K562 (cell line): ENCODE data around the gene HDAC6. TPM values are rescaled to one million over a fixed set of nuclear protein-coding genes. Genes with fewer than 3 reads are reported as not detected.

Source experiments
- ATAC-seq: fragments of 200-7000 bp; cut with Tn5 transposase; 3 replicates; pipeline ENCODE4 v1.9.1; 2020; ENCODE audit warnings: moderate library complexity
- BruUV-seq: library from RNA; stranded (reverse); fragments of 400-500 nt; replicated peaks from 2 replicates; lab custom pipeline; 2021; lab: Mats Ljungman, UMichigan
- CTCF ChIA-PET: fragments of 300-600 bp; formaldehyde crosslinking; extraction: SDS; loops from one replicate; lab custom pipeline; 2021; ENCODE audit warnings: low intra/inter-chr PET ratio; lab: Yijun Ruan, JAX
- POLR2A ChIA-PET: fragments of 300-600, 350-650 bp; sonication (Branson Sonifier 250); formaldehyde crosslinking; extraction: SDS; loops from one replicate; lab custom pipeline; 2021; ENCODE audit warnings: antibody characterized with exemption, inconsistent platforms; lab: Yijun Ruan, JAX
- DNase-seq, 4 experiments: peaks; one replicate each; pipeline versions ENCODE4 v3.0.0 to v3.0.0-alpha.2; 2011 to 2018; ENCODE audit warnings: low spot score in 3 of 4, mixed read lengths in 3 of 4; ENCODE audit errors: extremely low read depth in 1 of 4
- FAIRE-seq: peaks from 2 replicates; lab custom pipeline; 2011; peaks lifted over from hg19 to GRCh38; lab: Jason Lieb, UNC
- H2AFZ ChIP-seq: 2 replicates; pipeline ENCODE4 v1.6.0; 2011; ENCODE audit warnings: low read depth, low read length, control low read depth, inconsistent platforms
- H3K27ac ChIP-seq: fragments of 200-600 bp; 3 replicates; pipeline ENCODE4 v1.8.0; 2011; ENCODE audit warnings: low read depth, mild to moderate bottlenecking, control low read depth, inconsistent platforms, low read length, moderate library complexity, mixed read lengths; ENCODE audit errors: extremely low read depth
- H3K27me3 ChIP-seq, 2 experiments: fragments of 300-600 bp in 1 of 2; 2 replicates in 1 of 2; 3 replicates in 1 of 2; pipeline versions ENCODE4 v1.6.0 to v1.8.0; 2011; ENCODE audit warnings: inconsistent platforms in 2 of 2, low read length in 2 of 2, mild to moderate bottlenecking in 1 of 2, mixed read lengths in 1 of 2, moderate library complexity in 1 of 2; ENCODE audit not compliant: control insufficient read depth in 2 of 2, insufficient read depth in 2 of 2
- H3K36me3 ChIP-seq: fragments of 300-600 bp; 3 replicates; pipeline ENCODE4 v1.8.0; 2011; ENCODE audit warnings: mild to moderate bottlenecking, low read length, inconsistent platforms; ENCODE audit not compliant: control insufficient read depth, insufficient read depth
- H3K4me1 ChIP-seq, 2 experiments: fragments of 200-600 bp in 1 of 2; replicated peaks in 1 of 2; 2 replicates in 1 of 2; 3 replicates in 1 of 2; pipeline versions ENCODE4 v1.5.1 to v1.8.0; 2011; ENCODE audit warnings: inconsistent platforms in 2 of 2, low read length in 2 of 2, mild to moderate bottlenecking in 1 of 2, mixed read lengths in 1 of 2, moderate library complexity in 1 of 2; ENCODE audit not compliant: control insufficient read depth in 2 of 2, insufficient read depth in 2 of 2
- H3K4me2 ChIP-seq: 2 replicates; pipeline ENCODE4 v1.6.1; 2011; ENCODE audit warnings: low read length, control low read depth, inconsistent platforms, mixed read lengths; ENCODE audit not compliant: insufficient read depth
- H3K4me3 ChIP-seq: fragments of 200-600 bp; sonication (generic), shearing (Covaris generic); 2 replicates; pipeline ENCODE4 v1.5.1; 2016; ENCODE audit warnings: control low read depth, inconsistent platforms
- H3K79me2 ChIP-seq: fragments of 200-600 bp; 3 replicates; pipeline ENCODE4 v1.8.0; 2011; ENCODE audit warnings: low read length, inconsistent platforms; ENCODE audit not compliant: control insufficient read depth, insufficient read depth
- H3K9ac ChIP-seq, 2 experiments: 2 replicates each; pipeline versions ENCODE4 v1.6.0 to v1.6.1; 2011; ENCODE audit warnings: low read depth in 2 of 2, low read length in 2 of 2, control low read depth in 1 of 2, inconsistent platforms in 1 of 2, mild to moderate bottlenecking in 1 of 2, mixed read lengths in 1 of 2; ENCODE audit not compliant: insufficient read depth in 1 of 2
- H3K9me1 ChIP-seq: one replicate; pipeline ENCODE4 v1.6.0; 2011; ENCODE audit warnings: inconsistent platforms, mild to moderate bottlenecking, low read length, moderate library complexity; ENCODE audit not compliant: control insufficient read depth, insufficient read depth
- H3K9me3 ChIP-seq: replicated peaks from 2 replicates; pipeline ENCODE4 v1.5.1; 2011; ENCODE audit warnings: low read depth, low read length, inconsistent platforms; ENCODE audit not compliant: control insufficient read depth, insufficient read depth
- H4K20me1 ChIP-seq: replicated peaks from 2 replicates; pipeline ENCODE4 v1.6.1; 2011; ENCODE audit warnings: low read length, inconsistent platforms, mixed read lengths; ENCODE audit not compliant: control insufficient read depth, insufficient read depth
- DPF2 ChIP-seq: fragments of 450-650 bp; IDR thresholded peaks from 2 replicates; pipeline ENCODE4 v1.6.1; 2016
- HDAC8 ChIP-seq: fragments of 450-650 bp; IDR thresholded peaks from 2 replicates; pipeline ENCODE4 v1.6.1; 2016; ENCODE audit warnings: mild to moderate bottlenecking, missing genetic modification characterization, moderate library complexity, missing compliant biosample characterization
- HIVEP1 ChIP-seq: fragments of 250-450 bp; sonication (Bioruptor Pico); IDR thresholded peaks from 2 replicates; pipeline ENCODE4 v1.4.0; 2020; ENCODE audit warnings: mild to moderate bottlenecking
- JUN ChIP-seq, 2 experiments: sonication (generic) in 1 of 2; formaldehyde crosslinking in 1 of 2; IDR thresholded peaks; 2 replicates each; pipeline versions ENCODE4 v1.6.1 to v1.8.0; 2012 to 2022; ENCODE audit warnings: borderline replicate concordance in 2 of 2, mild to moderate bottlenecking in 2 of 2, improper control_type of control experiment in 1 of 2, low read depth in 1 of 2, low read length in 1 of 2, missing genetic modification reagents in 1 of 2
- MCM5 ChIP-seq: fragments of 450-650 bp; IDR thresholded peaks from 2 replicates; pipeline ENCODE4 v1.6.1; 2016; ENCODE audit warnings: low read depth
- MEIS2 ChIP-seq: fragments of 450-650 bp; IDR thresholded peaks from 2 replicates; pipeline ENCODE4 v1.6.1; 2014; ENCODE audit warnings: mild to moderate bottlenecking; ENCODE audit not compliant: partially characterized antibody
- RCOR1 ChIP-seq, 2 experiments: IDR thresholded peaks; 2 replicates each; pipeline ENCODE4 v1.6.1; 2012; ENCODE audit warnings: low read depth in 2 of 2, low read length in 2 of 2, borderline replicate concordance in 1 of 2, improper control_type of control experiment in 1 of 2
- SAFB2 ChIP-seq: fragments of 200-400 bp; formaldehyde crosslinking; IDR thresholded peaks from 2 replicates; pipeline ENCODE4 v1.6.1; 2018; ENCODE audit warnings: borderline replicate concordance, low read length, low read depth, moderate library complexity; ENCODE audit not compliant: severe bottlenecking
- SPI1 ChIP-seq: IDR thresholded peaks from 2 replicates; pipeline ENCODE4 v1.6.1; 2011; ENCODE audit warnings: low read depth, low read length, control low read depth, borderline replicate concordance
- SUPT5H ChIP-seq: fragments of 450-650 bp; IDR thresholded peaks from 2 replicates; pipeline ENCODE4 v1.6.1; 2016
- TCF7 ChIP-seq: sonication (generic); IDR thresholded peaks from 2 replicates; pipeline ENCODE4 v1.6.1; 2016; ENCODE audit warnings: antibody characterized with exemption, borderline replicate concordance
- ZC3H11A ChIP-seq: IDR thresholded peaks from 2 replicates; pipeline ENCODE4 v1.6.1; 2012; ENCODE audit warnings: low read depth, low read length, improper control_type of control experiment
- ZNF12 ChIP-seq: sonication (generic); formaldehyde crosslinking; IDR thresholded peaks from 2 replicates; pipeline ENCODE4 v1.4.0; 2020; ENCODE audit warnings: mild to moderate bottlenecking, missing genetic modification reagents
- ZNF134 ChIP-seq: fragments of 250-450 bp; sonication (Bioruptor Pico); conservative IDR thresholded peaks from 2 replicates; pipeline ENCODE4 v1.4.0; 2020
- ZNF696 ChIP-seq: fragments of 250-450 bp; sonication (Bioruptor Pico); conservative IDR thresholded peaks from 2 replicates; pipeline ENCODE4 v1.4.0; 2020; ENCODE audit warnings: mild to moderate bottlenecking, moderate library complexity
- ZNF766 ChIP-seq: fragments of 200-800 bp; sonication (Bioruptor generic); conservative IDR thresholded peaks from 2 replicates; pipeline ENCODE4 v1.6.1; 2016; ENCODE audit warnings: missing genetic modification characterization, missing compliant biosample characterization
- ZNF830 ChIP-seq: fragments of 250-450 bp; sonication (Bioruptor Pico); IDR thresholded peaks from 2 replicates; pipeline ENCODE4 v1.5.0; 2021; ENCODE audit warnings: mild to moderate bottlenecking
- WGBS: fragments of 100-300 bp; shearing (Covaris generic); methylation state at CpG from one replicate; pipeline ENCODE4 v1.1.6; 2016; ENCODE audit warnings: low coverage, mixed read lengths; ENCODE audit not compliant: insufficient coverage; ENCODE audit errors: missing lambda C conversion rate; 5-methylcytosine and 5-hydroxymethylcytosine counted together
- in situ Hi-C: fragments of 300-500 bp; cut with MboI; formaldehyde crosslinking; loops from 4 replicates; pipeline ENCODE4 v1.15.0; 2018; ENCODE audit warnings: inconsistent platforms, mixed read lengths
- intact Hi-C: fragments of 100-400 bp; cut with micrococcal nuclease; formaldehyde crosslinking; loops from 2 replicates; pipeline ENCODE4 v1.14.2; 2022
- polyA plus RNA-seq, 8 experiments: library from polyadenylated mRNA; depleted of rRNA in 4 of 8; stranded (reverse) in 5 of 8; unstranded in 3 of 8; fragments of >200 nt; fragmentation: Nextera tagmentation in 2 of 8; fragmentation: Illumina TruSeq in 1 of 8; extraction: Ambion mirVana in 2 of 8; extraction: Trizol in 1 of 8; gene quantifications; 2 replicates each; pipeline versions ENCODE4 v1.2.1 to v1.2.3, GENCODE V29; 2011 to 2014; ENCODE audit warnings: inconsistent platforms in 1 of 8, missing spikeins in 1 of 8
- total RNA-seq, 7 experiments: library from RNA; depleted of rRNA in 6 of 7; stranded (reverse); fragments of >200 nt in 6 of 7; fragmentation: Illumina TruSeq in 2 of 7; extraction: Trizol in 2 of 7; gene quantifications; 2 replicates each; pipeline versions ENCODE4 v1.2.1 to v1.2.3, GENCODE V29; 2011 to 2021; ENCODE audit warnings: low replicate concordance in 1 of 7
- TF ChIP-seq, protein P1 (sequence below): fragments of 150-350 bp; conservative IDR thresholded peaks from 2 replicates; pipeline ENCODE4 v1.6.1; 2014; ENCODE audit warnings: low read length
- TF ChIP-seq, protein P2 (sequence below): fragments of 200-800 bp; sonication (Bioruptor generic); IDR thresholded peaks from 2 replicates; pipeline ENCODE4 v1.6.1; 2017; ENCODE audit warnings: missing genetic modification characterization, missing compliant biosample characterization

HDAC6 gene
- total and polyA plus RNA-seq, 9 of the 15 experiments (the other 6 are each of a cell fraction or from before 2014, with no cell fraction given): 29.9 to 101 (median 71.2) TPM

GRCh38 chrX:48794911-48795515 lies 6.9 kb upstream of the HDAC6 start:
- Histone ChIP-seq H3K27ac (peak overlapping the region; percentile 92), H3K27me3 (no peaks in the 10 kb centered on the region), H3K4me2 (peak overlapping the region; percentile 80), H3K4me3 (no peak overlapping the region), H2AFZ (no peak overlapping the region), H3K9ac (peak overlapping the region; percentile 64 to 68; a peak in 3 of 4 replicates), H4K20me1 (peaks cover 4% of the 10 kb centered on the region; the same call in 1 of the 2 replicates), H3K79me2 (peaks cover 33% of the 10 kb centered on the region), H3K9me3 (no peaks in the 10 kb centered on the region), H3K36me3 (peaks cover 48% of the 10 kb centered on the region), H3K9me1 (no peaks in the 10 kb centered on the region), H3K4me1 (peaks cover 62 to 82% of the 10 kb centered on the region in 2 experiments)
- intact Hi-C loops (loop anchor here (2.0 kb wide), 1 partner anchor 58 kb away; no protein-coding TSS in a partner anchor), in situ Hi-C loops (no loop called here)
- BruUV-seq: no TSS peak
- ATAC-seq (peak; percentile 66), FAIRE-seq (no peak), DNase-seq (peak in 3 of 4 experiments; percentile 28 to 79 (median 60))
- ChIA-PET CTCF (no interaction called here), POLR2A (interaction anchor here (0.6 kb wide), 1 partner anchor 177 kb away, joined by 4 read pairs; no protein-coding TSS in a partner anchor)
- WGBS: 5% methylated on average over 8 of the region's 8 CpGs
- TF ChIP-seq ZNF696 (0 out of 2 replicates have a peak, but pooled peaks have one; percentile 27), RCOR1 (IDR thresholded peaks at IDR 0.05; ENCODE audit: borderline replicate concordance in 1 of 2, low read depth in 2 of 2, low read length in 2 of 2) (no peak), ZNF134 (CRISPR knock-in tag) (no peak), MEIS2 (no peak), SAFB2 (no peak), ZC3H11A (no peak), SPI1 (peak; percentile 58; the same call in 1 of the 2 replicates), SUPT5H (peak; percentile 56; the same call in 1 of the 2 replicates), HIVEP1 (CRISPR knock-in tag) (no peak), HDAC8 (tag) (no peak), TCF7 (no peak), ZNF830 (CRISPR knock-in tag) (no peak), JUN (IDR thresholded peaks at IDR 0.05; ENCODE audit: borderline replicate concordance, low read depth, low read length) (no peak), JUN (CRISPR knock-in tag; IDR thresholded peaks at IDR 0.05; ENCODE audit: borderline replicate concordance) (no peak), ZNF12 (CRISPR knock-in tag) (no peak), DPF2 (peak; percentile 27; the same call in 1 of the 2 replicates), MCM5 (no peak), ZNF766 (CRISPR knock-in tag) (peak; percentile 45; the same call in 1 of the 2 replicates)
- TF ChIP-seq, protein P1, sequence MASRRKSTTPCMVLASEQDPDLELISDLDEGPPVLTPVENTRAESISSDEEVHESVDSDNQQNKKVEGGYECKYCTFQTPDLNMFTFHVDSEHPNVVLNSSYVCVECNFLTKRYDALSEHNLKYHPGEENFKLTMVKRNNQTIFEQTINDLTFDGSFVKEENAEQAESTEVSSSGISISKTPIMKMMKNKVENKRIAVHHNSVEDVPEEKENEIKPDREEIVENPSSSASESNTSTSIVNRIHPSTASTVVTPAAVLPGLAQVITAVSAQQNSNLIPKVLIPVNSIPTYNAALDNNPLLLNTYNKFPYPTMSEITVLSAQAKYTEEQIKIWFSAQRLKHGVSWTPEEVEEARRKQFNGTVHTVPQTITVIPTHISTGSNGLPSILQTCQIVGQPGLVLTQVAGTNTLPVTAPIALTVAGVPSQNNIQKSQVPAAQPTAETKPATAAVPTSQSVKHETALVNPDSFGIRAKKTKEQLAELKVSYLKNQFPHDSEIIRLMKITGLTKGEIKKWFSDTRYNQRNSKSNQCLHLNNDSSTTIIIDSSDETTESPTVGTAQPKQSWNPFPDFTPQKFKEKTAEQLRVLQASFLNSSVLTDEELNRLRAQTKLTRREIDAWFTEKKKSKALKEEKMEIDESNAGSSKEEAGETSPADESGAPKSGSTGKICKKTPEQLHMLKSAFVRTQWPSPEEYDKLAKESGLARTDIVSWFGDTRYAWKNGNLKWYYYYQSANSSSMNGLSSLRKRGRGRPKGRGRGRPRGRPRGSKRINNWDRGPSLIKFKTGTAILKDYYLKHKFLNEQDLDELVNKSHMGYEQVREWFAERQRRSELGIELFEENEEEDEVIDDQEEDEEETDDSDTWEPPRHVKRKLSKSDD: no peak
- TF ChIP-seq, protein P2, sequence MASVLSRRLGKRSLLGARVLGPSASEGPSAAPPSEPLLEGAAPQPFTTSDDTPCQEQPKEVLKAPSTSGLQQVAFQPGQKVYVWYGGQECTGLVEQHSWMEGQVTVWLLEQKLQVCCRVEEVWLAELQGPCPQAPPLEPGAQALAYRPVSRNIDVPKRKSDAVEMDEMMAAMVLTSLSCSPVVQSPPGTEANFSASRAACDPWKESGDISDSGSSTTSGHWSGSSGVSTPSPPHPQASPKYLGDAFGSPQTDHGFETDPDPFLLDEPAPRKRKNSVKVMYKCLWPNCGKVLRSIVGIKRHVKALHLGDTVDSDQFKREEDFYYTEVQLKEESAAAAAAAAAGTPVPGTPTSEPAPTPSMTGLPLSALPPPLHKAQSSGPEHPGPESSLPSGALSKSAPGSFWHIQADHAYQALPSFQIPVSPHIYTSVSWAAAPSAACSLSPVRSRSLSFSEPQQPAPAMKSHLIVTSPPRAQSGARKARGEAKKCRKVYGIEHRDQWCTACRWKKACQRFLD (CRISPR knock-in tag): no peak
